Sigmoid colon (tissue), 4 donors: ENCODE measurements around the gene STIL.

Experiments used
- CTCF ChIP-seq, 4 experiments: fragments of 450-650 bp in 3 of 4; fragments of 200-600 bp in 1 of 4; IDR thresholded peaks; one replicate each; pipeline ENCODE4 v1.5.1; 2016 to 2019; ENCODE audit warnings: antibody characterized with exemption in 4 of 4, mild to moderate bottlenecking in 3 of 4, moderate library complexity in 2 of 4
- EP300 ChIP-seq, 4 donors: sonication (generic); formaldehyde crosslinking; IDR thresholded peaks; one replicate each; pipeline ENCODE4 v1.6.1; 2017; ENCODE audit warnings: antibody characterized with exemption in 4 of 4

DNA sequence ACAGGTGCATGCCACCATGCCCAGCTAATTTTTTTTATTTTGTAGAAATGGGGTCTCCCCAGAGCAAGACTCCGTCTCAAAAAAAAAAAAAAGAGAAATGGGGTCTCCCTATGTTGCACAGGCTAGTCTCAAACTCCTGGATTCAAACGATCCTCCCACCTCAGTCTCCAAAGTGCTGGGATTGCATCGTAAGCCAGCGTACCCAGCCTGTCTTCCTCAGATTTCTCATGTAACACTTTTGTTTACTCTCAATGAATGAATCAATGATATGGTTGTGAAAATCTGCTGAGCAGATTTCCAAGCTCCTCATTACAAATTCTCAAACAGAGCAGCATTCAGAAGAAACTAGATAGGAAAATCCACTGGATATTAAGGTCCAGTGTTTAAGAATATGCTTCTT is 26.3 kb upstream of the STIL start:
- no peak for TF ChIP-seq CTCF (IDR thresholded peaks at IDR 0.05)
- no peak for TF ChIP-seq EP300 (IDR thresholded peaks at IDR 0.05)
